GM19238 (cell line): ENCODE results near the gene ZNF324.
"Not testable (repeated sequence)": the region's sequence is repeated elsewhere in the genome, so short reads cannot be mapped to it uniquely, and the experiment has no call there.

Source experiments
- DNase-seq: peaks from one replicate; pipeline ENCODE4 v3.0.0; 2011; ENCODE audit warnings: low spot score; ENCODE audit not compliant: insufficient read length

ZNF324 gene

DNA sequence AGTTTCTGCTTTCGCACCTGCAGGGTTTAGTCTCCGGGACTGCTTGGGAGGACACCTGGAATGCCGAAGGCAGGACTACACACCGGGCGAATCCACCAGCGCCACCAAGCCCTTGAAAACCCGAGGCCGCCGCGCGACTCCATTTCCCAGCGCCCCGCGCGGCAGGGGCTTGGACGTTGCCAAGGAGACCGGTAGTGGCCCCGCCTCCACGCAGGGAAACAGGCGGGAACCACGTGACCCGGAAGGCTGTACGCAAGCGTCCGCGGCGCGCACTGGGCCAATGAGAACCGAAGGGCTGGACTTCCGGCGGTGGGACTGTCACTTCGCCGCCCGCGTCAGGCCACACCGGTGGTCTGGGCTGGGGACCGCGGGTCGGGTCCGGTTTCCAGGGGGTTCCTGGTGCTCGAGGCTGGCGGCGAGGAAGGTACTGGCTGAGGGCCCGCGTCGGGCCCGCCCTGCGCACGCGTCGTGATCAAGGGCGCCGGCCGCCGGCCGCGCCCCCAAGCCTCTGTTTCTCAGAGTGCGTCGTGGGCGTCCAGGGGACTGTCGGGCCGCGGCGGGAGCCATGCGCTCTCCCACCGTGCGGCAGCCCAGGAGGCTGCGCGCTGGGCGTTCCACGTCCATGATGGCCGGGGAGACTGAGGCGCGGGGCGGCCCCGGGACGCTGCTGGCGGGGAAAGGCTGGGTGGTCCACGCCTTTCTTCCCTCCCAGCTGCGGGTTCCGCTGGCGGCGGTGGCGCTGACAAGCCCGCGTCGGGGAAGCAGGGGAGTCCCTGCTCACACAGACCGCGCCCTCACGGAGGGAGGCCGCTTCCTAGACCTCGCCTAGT is at the start of gene ZNF324:
ZNF324 (plus strand) TSS at position 321 of the 830 bp plus-strand sequence. CDS start 2,106 bp downstream, outside the sequence.
- peak; percentile 98 for DNase-seq

DNA sequence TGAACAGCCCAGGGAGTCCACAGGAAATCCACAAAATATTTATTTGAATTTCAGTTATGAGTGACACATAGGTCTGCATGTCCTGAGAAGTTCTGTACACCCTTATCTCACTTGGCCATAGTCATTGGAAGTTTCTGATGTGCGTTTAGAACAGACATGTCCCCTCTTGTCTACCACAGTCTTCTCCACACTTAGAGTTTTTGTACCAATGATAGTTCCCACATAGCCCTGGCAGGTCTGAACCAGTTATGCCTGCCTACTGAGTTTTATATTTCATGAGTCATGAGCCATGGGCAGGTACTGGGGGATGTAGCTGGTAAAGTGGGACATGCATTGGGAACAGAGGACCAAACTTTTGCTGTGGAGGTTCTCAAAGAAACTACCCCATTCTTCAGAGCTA is 38.3 kb upstream of the ZNF324 start:
- DNase-seq: no peak

DNA sequence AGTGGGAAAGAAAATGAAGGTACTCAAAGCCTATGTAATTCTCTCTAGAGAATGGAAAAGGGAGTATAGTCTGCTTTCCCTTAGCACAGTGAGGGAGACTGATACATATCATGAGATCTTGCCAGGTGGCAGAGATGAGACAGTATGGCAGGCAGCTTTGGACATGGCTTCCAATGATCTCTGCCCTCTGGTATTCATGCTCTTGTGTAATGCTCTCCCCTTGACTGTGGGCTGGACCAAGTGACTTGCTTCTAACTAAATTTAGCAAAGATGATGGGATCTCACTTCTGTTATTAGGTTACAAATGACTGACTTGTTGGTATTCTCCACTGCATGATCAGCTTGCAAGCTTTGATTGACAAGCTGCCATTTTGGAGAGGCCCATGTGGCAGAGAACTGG is 37.1 kb upstream of the ZNF324 start:
- no peak for DNase-seq

DNA sequence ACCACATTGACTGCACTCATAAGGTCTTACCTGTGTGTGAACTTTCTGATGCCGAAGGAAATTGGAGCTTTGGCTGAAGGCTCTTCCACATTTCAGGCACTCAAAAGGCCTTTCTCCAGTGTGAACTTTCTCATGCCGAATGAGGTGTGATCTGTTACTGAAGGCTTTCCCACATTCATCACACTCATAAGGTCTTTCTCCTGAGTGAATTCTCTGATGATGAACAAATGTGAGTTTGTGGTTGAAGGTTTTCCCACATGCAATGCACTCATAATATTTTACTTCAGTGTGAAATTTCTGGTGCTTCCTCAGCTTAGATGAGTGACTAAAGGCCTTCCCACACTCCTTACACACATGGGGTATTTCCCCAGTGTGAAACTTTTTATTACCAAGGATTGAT is 32.7 kb upstream of the ZNF324 start:
- no peak for DNase-seq

DNA sequence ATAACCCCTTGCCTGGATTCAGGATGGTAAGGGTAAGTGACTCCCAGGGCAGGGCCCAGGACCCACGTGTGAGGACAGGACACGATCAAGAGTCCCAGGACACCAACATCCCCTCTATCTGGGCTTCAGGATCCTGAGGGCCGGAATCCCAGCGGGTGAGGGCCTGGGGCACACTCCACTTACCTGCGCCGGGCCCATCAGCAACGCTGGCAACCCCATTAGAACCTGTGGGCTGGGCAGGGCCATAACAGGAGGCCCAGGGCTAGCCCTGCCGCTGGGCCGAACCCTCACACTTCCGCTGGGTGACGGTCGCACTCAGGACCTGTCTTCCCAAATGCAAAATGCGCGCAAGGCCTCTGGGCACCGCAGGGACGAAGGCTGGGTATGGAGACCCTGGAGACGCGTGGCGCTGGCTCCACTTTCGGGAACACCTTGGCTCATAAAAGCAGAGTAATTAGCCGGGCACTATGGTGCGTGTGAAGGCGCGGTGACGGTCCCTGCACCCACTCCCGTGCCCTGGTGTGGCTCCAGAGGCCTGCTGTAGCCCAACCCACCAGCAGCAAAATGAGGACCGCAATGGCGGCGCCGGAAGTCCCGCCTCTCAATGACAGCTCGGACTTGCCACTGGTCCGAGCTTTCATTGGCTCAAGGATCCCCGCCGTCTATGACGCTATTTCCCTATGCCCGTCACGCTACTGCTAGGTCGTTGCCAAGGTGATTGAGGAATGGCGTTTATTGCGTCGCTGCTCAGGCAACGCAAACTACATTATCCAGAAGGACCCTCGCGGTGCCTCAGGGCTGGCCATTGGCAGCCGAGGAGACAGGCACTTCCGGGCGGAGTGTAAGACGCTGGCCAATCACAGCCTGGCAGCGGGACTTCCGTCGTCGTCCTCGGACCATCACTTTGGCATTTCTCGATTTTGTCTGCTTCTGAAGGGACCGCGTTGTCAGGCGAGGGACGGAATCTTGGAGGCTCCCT is 27.0 kb upstream of the ZNF324 start, which contains the start of gene ZNF132:
ZNF132 (minus strand) TSS at position 578 of the 979 bp plus-strand sequence; CDS start at position 246, 332 bp downstream.
- DNase-seq: peak; percentile 94

DNA sequence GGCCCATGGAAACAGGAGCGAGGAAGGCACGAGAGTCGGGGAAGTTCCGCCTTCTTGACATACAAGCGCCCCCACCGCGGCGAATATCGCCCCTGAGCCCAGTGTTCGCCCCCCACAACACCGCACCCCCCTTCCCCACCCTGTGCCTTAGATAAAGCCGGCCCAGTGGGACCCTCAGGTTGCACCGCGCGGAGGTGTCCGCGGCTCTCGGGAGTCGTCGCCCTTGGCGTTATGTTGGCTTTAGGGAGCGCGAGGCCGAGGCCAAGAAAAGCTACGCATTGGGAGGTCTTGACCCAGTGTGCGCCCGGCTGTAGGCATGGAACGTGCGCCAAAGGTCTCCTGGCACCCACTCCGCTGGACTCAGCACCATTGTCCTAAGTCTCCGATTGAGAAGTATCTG is 26.3 kb upstream of the ZNF324 start:
- no peak for DNase-seq

DNA sequence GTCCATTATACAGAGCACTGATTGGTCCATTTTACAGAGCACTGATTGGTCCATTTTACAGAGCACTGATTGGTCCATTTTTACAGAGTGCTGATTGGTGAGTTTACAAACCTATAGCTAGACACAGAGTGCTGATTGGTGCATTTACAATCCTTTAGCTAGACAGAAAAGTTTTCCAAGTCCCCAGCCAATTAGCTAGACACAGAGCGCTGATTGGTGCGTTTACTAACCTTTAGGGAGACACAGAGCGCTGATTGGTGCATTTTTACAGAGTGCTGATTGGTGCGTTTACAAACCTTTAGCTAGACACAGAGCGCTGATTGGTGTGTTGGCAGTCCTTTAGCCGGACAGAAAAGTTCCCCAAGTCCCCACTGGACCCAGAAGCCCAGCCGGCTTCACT is 23.9 kb upstream of the ZNF324 start:
- not testable (repeated sequence) for DNase-seq

DNA sequence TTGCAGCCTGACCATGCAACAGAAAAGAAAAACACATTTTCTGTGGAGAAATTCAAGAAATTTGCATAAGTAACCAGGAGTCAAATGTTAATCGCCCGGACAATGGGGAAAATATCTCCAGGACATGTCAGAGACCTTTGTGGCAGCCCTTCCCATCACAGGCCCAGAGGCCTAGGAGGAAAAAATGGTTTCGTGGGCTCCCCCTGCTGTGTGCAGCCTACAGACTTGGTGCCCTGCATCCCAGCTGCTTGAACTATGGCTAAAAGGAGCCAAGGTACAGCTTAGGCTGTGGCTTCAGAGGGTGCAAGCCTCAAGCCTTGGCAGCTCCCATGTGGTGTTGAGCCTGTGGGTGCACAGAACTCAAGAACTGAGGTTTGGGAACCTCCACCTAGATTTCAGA is 18.0 kb upstream of the ZNF324 start:
- DNase-seq: not testable (repeated sequence)

DNA sequence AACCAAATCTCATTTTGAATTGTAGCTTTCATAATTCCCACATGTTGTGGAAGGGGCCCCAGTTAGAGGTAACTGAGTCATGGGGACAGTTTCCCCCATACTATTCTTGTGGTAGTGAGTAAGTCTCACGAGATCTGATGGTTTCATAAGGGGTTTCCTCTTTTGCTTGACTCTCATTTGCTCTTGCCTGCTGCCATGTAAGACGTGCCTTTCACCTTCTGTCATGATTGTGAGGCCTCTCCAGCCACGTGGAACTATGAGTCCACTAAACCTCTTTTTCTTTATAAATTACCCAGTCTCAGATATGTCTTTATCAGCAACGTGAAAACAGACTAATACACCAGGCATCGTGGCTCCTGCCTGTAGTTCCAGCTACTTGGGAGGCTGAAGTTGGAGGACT is 16.9 kb upstream of the ZNF324 start:
- not testable (repeated sequence) for DNase-seq

DNA sequence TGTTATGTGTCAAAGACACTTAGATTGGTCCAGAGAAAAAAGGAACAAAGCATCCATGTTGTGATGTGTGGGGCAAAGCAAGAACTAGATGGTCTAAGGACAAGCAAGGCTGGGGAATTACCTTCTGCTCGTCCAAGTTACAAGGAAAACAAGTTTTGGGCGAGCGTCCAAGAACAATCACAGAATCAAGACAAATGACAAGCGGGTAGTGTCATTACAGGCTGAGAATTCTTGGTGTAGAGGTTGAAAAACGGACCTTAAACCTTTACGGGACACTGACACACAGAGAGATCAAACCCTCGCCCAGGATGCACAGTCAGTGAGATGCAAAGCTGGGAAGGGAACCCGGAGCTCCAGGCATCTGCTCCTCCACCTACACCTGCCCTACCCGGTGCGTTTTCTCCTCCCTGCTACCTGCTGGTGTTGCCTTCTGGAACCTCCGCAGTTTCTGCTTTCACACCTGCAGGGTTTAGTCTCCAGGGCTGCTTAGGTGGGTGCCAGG is 16.0 kb upstream of the ZNF324 start:
- no peak for DNase-seq

DNA sequence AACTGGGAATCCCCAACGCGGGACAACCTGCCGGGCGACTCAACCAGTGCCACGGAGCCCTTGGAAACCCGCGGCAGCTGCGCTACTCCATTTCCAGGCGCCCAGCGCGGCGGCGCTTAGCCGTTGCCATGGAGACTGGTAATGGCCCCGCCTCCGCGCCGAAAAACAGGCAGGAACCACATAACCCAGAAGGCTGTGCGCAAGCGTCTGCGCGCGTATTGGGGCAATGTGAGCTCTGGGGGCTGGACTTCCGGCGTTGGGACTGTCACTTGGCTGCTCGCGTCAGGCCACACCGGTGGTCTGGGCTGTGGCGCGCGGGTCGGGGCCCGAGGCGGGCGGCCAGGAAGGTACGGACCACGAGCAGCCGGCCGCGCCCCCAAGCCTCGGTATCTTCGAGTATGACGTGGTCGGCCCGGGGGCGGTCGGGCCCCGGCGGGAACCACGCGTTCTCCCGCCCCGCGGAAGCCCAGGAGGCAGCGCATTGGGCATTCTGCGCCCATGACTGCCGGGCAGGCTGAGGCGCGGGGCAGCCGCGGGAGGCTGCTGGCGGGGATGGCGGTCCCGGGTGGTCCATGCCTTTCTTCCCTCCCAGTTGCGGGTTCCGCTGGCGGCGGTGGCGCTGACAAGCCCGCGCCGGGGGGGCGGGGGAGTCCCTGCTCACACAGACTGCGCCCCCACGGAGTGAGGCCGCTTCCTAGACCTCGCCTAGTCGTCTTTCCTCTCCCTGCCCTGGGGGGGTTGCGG is 15.3 kb upstream of the ZNF324 start, which contains the start of gene ZNF324B:
ZNF324B (plus strand) TSS at position 265 of the 744 bp plus-strand sequence. CDS start 2,080 bp downstream, outside the sequence.
- DNase-seq: peak; percentile 97

DNA sequence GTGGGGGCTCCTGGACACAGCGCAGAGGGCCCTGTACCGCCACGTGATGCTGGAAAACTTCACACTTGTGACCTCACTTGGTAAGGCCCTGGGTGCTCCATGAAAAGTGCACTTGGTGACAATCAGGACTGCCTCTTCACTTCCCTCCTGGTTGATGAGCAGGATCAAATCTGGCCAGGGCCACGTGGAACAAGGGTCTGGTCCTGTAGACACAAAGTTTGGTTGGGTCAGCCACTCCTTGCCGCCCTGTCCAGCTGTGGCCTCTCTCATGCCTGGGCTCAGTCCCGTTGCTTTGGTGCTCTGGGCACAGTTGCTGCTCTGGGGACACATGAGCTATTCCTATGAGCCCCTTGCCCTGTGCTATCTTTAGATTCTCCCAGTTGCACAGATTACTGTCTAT is 13.1 kb upstream of the ZNF324 start:
- DNase-seq: no peak

DNA sequence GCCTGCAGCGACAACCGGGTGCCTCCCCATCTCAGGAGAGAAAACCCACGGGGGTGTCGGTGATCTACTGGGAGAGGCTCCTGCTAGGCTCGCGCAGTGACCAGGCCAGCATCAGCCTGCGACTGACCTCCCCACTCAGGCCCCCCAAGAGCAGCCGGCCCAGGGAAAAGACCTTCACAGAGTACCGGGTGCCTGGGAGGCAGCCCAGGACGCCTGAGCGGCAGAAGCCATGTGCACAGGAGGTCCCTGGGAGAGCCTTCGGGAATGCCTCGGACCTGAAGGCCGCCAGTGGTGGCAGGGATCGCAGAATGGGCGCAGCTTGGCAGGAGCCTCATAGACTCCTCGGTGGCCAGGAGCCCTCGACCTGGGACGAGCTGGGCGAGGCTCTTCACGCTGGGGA is 11.6 kb upstream of the ZNF324 start:
- no peak for DNase-seq

DNA sequence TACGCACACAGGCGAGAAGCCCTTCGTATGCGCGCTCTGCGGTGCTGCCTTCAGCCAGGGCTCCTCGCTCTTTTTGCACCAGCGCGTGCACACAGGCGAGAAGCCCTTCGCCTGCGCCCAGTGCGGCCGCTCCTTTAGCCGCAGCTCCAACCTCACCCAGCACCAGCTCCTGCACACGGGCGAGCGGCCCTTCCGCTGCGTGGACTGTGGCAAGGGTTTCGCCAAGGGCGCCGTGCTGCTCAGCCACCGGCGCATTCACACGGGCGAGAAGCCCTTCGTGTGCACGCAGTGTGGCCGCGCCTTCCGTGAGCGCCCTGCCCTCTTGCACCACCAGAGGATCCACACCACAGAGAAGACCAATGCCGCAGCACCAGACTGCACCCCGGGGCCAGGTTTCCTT is 10.8 kb upstream of the ZNF324 start:
- DNase-seq: no peak

DNA sequence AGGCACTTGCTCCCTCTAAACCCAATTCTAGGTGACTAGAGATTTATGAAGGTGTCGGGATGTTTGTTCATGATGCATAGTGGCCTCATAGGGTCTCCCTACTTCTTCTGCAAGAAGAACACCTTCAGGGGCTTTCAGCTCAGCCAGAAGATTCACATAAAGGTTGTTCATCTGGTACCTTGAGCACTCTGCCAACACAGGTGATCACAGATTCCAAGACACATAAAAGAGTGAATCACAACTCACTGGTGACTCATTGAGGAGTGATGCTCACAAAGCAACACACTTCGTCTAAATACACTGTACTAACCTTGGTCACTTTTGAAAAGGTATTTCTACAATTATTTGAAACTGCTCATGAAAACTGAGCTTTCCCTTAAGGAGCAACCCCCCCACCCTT is 6.8 kb upstream of the ZNF324 start:
- no peak for DNase-seq

DNA sequence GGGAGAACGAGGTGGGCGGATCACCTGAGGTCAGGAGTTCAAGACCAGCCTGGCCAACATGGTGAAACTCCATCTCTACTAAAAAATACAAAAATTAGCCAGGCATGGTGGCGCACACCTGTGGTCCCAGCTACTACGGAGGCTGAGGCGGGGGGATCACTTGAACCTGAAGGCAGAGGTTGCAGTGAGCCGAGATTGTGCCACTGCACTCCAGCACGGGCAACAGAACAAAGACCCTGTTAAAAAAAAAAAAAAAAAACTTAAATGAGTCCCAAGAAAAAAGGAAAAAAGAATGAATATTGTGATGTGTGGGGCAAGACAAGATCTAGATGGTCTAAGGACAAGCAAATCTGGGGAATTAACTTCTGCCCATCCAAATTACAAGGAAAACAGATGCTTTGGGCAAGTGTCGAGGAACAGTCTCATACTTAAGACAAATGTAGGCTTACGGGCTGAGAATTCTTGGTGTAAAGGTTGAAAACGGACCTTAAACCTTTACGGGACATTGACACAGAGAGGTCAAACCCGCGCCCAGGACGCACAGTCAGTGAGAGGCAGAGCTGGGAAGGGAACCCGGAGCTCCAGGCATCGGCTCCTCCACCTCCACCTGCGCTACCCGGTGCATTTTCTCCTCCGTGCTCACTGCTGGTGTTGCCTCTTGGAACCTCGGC is 656 bp upstream of the ZNF324 start:
- DNase-seq: no peak

DNA sequence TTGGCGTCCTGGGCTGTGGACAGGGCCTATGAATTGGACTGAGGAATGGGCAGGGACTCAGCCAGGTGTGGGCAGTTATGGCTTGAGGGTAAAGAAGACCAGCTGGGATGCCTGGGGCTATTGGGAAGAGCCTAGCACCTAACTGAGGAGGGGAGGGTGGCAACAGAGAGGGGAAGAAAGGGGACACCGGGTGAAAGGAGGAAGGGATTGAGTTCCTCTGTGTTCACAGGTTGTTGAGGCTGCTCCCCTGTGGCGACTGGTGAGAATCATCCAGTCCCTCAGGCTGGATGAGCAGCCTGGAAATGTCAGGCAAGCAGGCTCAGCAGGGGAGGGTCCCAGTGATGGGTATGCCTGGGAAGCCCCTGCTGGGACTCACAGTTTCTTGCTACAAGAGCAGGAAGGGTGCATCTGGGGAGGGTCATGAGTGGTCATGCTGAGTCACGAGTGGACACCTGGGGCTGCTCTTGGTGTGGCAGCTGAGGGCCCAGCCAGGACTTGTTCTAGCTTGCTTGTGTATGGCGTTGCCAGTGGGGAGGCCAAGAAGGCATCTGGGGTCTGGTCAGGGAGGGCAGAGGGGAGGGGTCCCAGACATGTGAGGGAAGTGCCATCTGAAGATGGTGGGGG is 1.4 kb downstream of the ZNF324 start:
- DNase-seq: no peak

DNA sequence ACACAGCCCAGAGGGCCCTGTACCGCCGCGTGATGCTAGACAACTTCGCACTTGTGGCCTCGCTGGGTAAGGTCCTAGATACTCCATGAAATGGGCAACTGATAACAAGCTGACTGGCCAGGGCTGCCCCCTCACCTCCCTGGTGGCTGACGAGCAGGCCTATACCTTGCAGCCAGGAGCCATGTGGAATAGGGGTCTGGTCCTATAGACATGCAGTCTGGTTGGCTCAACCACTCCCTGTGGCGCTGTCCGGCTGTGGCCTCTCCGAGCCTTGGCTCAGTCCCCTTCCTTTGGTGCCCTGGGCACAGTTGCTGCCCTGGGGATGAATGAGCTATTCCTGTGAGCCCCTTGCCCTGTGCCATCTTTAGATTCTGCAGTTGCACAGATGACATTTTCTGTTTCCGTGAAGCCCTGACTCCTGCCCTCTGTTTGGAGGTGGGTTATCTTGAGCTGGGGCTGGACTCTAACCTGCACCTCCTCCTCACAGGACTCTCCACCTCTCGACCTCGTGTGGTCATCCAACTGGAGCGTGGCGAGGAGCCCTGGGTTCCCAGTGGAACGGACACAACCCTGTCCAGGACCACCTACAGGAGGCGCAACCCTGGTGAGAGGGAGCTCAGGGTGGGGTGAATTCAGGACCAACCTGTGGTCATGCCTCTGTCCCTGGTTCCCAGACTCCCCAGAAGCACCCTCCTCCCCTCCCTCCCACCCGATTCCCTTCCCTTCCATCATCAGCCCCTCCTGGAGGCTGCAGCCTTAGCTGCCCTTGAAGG is 2.5 kb downstream of the ZNF324 start:
- no peak for DNase-seq

DNA sequence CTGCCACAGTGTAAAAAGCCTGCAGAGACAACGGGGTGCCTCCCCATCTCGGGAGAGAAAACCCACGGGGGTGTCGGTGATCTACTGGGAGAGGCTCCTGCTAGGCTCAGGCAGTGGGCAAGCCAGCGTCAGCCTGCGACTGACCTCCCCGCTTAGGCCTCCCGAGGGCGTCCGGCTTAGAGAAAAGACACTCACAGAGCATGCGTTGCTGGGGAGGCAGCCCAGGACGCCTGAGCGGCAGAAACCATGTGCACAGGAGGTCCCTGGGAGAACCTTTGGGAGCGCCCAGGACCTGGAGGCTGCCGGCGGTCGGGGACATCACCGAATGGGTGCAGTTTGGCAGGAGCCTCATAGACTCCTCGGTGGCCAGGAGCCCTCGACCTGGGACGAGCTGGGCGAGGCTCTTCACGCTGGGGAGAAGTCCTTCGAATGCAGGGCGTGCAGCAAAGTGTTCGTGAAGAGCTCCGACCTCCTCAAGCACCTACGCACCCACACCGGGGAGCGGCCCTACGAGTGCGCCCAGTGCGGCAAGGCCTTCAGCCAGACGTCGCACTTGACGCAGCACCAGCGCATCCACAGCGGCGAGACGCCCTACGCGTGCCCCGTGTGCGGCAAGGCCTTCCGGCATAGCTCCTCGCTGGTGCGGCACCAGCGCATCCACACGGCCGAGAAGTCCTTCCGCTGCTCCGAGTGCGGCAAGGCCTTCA is 4.1 kb downstream of the ZNF324 start:
- not testable (repeated sequence) for DNase-seq
